Fibroblast of pulmonary artery (primary cell): ENCODE data around the gene GNAL.

ENCODE experiments used
- DNase-seq: peaks from one replicate; pipeline ENCODE4 v3.0.0-alpha.2; 2010; ENCODE audit warnings: low read depth
- H3K4me3 ChIP-seq: replicated peaks from 2 replicates; pipeline ENCODE4 v1.5.1; 2011; ENCODE audit warnings: low read depth, mild to moderate bottlenecking, control low read depth, low read length, moderate library complexity
- CTCF ChIP-seq: IDR thresholded peaks from 2 replicates; pipeline ENCODE4 v1.5.1; 2011; ENCODE audit warnings: mild to moderate bottlenecking, control low read depth, low read length, inconsistent platforms; ENCODE audit errors: missing control alignments

GNAL gene

GRCh38 chr18:11927497-11927896, 238.4 kb downstream of the GNAL start:
- no peak for TF ChIP-seq CTCF
- DNase-seq: peak; percentile 28

GRCh38 chr18:11932393-11932792, 243.3 kb downstream of the GNAL start:
- H3K4me3 ChIP-seq: no peak overlapping the region
- TF ChIP-seq CTCF: no peak
- no peak for DNase-seq

More at GRCh38 chr18:11927497-11927896, 238.4 kb downstream of the GNAL start:
- H3K4me3 ChIP-seq: no peak overlapping the region
